Lung (tissue), 13 donors: Measurements from ENCODE around the gene MED12. TPM values are rescaled to one million over a fixed set of nuclear protein-coding genes. Genes with fewer than 3 reads are reported as not detected.

ENCODE experiments used
- ATAC-seq: fragments of 200-7000 bp; cut with Tn5 transposase; one replicate; pipeline ENCODE4 v1.9.1; 2020; ENCODE audit warnings: moderate number of reproducible peaks; ENCODE audit not compliant: insufficient read depth, low FRiP score
- DNase-seq, 3 donors: peaks; one replicate each; pipeline ENCODE4 v3.0.0-alpha.2; 2013 to 2017
- H3K27ac ChIP-seq, 2 donors: one replicate each; pipeline ENCODE4 v1.5.1; 2013; ENCODE audit warnings: mild to moderate bottlenecking in 2 of 2, moderate library complexity in 2 of 2, control low read depth in 1 of 2, inconsistent platforms in 1 of 2, low read depth in 1 of 2, low read length in 1 of 2
- H3K27me3 ChIP-seq, 3 donors: one replicate each; pipeline ENCODE4 v1.5.1; 2013; ENCODE audit warnings: low read length in 2 of 3; ENCODE audit not compliant: control insufficient read depth in 3 of 3, insufficient read depth in 3 of 3
- H3K36me3 ChIP-seq, 4 donors: one replicate each; pipeline ENCODE4 v1.5.1; 2013; ENCODE audit warnings: low read length in 4 of 4, mild to moderate bottlenecking in 1 of 4, moderate library complexity in 1 of 4; ENCODE audit not compliant: control insufficient read depth in 4 of 4, insufficient read depth in 4 of 4
- H3K4me1 ChIP-seq, 5 donors: one replicate each; pipeline ENCODE4 v1.5.1; 2013; ENCODE audit warnings: low read length in 5 of 5, mild to moderate bottlenecking in 2 of 5, moderate library complexity in 1 of 5; ENCODE audit not compliant: control insufficient read depth in 5 of 5, insufficient read depth in 5 of 5
- H3K4me3 ChIP-seq: one replicate; pipeline ENCODE4 v1.5.1; 2013; ENCODE audit warnings: mild to moderate bottlenecking, control low read depth, moderate library complexity
- H3K9ac ChIP-seq, 2 donors: one replicate each; pipeline ENCODE4 v1.5.1; 2013; ENCODE audit warnings: low read length in 2 of 2, control low read depth in 1 of 2; ENCODE audit not compliant: insufficient read depth in 1 of 2
- H3K9me3 ChIP-seq, 4 donors: one replicate each; pipeline ENCODE4 v1.5.1; 2013; ENCODE audit warnings: low read length in 3 of 4, mild to moderate bottlenecking in 1 of 4, moderate library complexity in 1 of 4; ENCODE audit not compliant: control insufficient read depth in 4 of 4, insufficient read depth in 3 of 4
- polyA plus RNA-seq, 2 donors: library from polyadenylated mRNA; stranded (reverse); fragments of 200-250 nt; gene quantifications; one replicate each; pipeline ENCODE4 v1.2.1, GENCODE V29; 2013
- small RNA-seq: library from RNA; depleted of rRNA; stranded (forward); fragments of <200 nt; gene quantifications from one replicate; pipeline ENCODE3, GENCODE V24; 2014; ENCODE audit warnings: low replicate concordance
- total RNA-seq, 2 donors: library from RNA; depleted of rRNA in 1 of 2; stranded (reverse); fragments of >200 nt in 1 of 2; gene quantifications; one replicate each; pipeline ENCODE4 v1.2.1, GENCODE V29; 2014 to 2021
- TF ChIP-seq, protein P1 (sequence below): IDR thresholded peaks from 2 replicates; pipeline ENCODE4 v1.5.1; 2012; ENCODE audit warnings: mild to moderate bottlenecking; ENCODE audit errors: control extremely low read depth, extremely low read depth
- donor health status: control.
- donor health status: control.
- donor health status: Bipolar disorder and iron deficiency.
- donor health status: healthy.
- donor health status: DM: yes; HTN: yes; CAD: no.

Gene MED12
- total and polyA plus RNA-seq, 4 donors = 10.3 to 41.1 (median 24.9) TPM

DNA sequence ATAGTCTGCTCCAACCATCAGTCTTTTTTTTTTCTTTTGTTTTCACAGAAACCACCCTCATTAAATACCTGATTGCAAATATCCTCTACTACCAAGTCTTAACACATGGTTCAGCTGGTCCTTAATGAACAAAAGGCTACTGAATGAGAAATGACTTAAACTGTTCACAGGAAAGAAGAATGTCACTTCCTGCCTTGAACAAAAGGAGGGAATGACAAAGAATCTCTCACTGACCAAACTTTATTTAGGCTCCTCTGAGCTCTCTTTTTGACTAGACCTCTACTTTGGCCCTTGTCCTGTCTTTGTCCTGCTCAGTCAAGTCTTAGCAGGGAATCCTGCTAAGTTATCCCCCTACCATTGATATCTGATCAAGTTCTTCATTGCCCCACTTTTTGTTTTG, 72.9 kb downstream of the MED12 start:
- Histone ChIP-seq H3K36me3 (no peaks in the 10 kb centered on the region), H3K4me1 (no peaks in the 10 kb centered on the region), H3K9ac (no peak overlapping the region), H3K27me3 (no peaks in the 10 kb centered on the region), H3K27ac (no peak overlapping the region), H3K9me3 (peaks cover 0 to 2% (median under 1%) of the 10 kb centered on the region in 4 donors), H3K4me3 (no peak overlapping the region)
- TF ChIP-seq, protein P1, sequence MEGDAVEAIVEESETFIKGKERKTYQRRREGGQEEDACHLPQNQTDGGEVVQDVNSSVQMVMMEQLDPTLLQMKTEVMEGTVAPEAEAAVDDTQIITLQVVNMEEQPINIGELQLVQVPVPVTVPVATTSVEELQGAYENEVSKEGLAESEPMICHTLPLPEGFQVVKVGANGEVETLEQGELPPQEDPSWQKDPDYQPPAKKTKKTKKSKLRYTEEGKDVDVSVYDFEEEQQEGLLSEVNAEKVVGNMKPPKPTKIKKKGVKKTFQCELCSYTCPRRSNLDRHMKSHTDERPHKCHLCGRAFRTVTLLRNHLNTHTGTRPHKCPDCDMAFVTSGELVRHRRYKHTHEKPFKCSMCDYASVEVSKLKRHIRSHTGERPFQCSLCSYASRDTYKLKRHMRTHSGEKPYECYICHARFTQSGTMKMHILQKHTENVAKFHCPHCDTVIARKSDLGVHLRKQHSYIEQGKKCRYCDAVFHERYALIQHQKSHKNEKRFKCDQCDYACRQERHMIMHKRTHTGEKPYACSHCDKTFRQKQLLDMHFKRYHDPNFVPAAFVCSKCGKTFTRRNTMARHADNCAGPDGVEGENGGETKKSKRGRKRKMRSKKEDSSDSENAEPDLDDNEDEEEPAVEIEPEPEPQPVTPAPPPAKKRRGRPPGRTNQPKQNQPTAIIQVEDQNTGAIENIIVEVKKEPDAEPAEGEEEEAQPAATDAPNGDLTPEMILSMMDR = no peak
- DNase-seq (no peak), ATAC-seq (no peak)

Small RNA genes lying within 50 kb of the gene (small RNA-seq; reads per million reads assigned to genes)
- gene CXorf65 = not detected

Other genes with a start within 250 kb of the MED12 start
- gene TEX11, start 209.9 kb upstream of the MED12 start, total RNA-seq = not detected
- not detected for gene TEX11, start 209.9 kb upstream of the MED12 start, polyA plus RNA-seq
- gene SLC7A3, start 187.5 kb upstream of the MED12 start, total RNA-seq = 1 to 10 TPM in 1 of 2 donors, under 1 TPM in 1; 0.12 to 1.3 TPM
- gene SLC7A3, start 187.5 kb upstream of the MED12 start, polyA plus RNA-seq = not detected
- gene SNX12, start 50.3 kb upstream of the MED12 start, total RNA-seq = 10 to 100 TPM; 42.0 to 67.7 TPM
- gene SNX12, start 50.3 kb upstream of the MED12 start, polyA plus RNA-seq = 10 to 100 TPM; 22.7 to 35.1 TPM
- gene FOXO4, start 22.7 kb upstream of the MED12 start, total RNA-seq = 10 to 100 TPM; 13.9 to 16.3 TPM
- gene FOXO4, start 22.7 kb upstream of the MED12 start, polyA plus RNA-seq = 10 to 100 TPM in 1 of 2 donors, 1 to 10 TPM in 1; 9.4 to 10.8 TPM
- not detected for gene CXorf65, start 11.9 kb upstream of the MED12 start, total RNA-seq
- gene CXorf65, start 11.9 kb upstream of the MED12 start, polyA plus RNA-seq = 1 to 10 TPM in 1 of 2 donors, under 1 TPM in 1; 0.95 to 2.6 TPM
- 10 to 100 TPM; 14.0 to 25.8 TPM for gene IL2RG, start 7.0 kb upstream of the MED12 start, total RNA-seq
- gene IL2RG, start 7.0 kb upstream of the MED12 start, polyA plus RNA-seq = 100 to 1,000 TPM in 1 of 2 donors, 10 to 100 TPM in 1; 13.5 to 136 TPM
- gene NLGN3, start 26.2 kb downstream of the MED12 start, total RNA-seq = 1 to 10 TPM in 1 of 2 donors, under 1 TPM in 1; 0.86 to 1.5 TPM
- gene NLGN3, start 26.2 kb downstream of the MED12 start, polyA plus RNA-seq = under 1 TPM; 0.20 to 0.71 TPM
- gene GJB1, start 104.6 kb downstream of the MED12 start, total RNA-seq = 1 to 10 TPM in 1 of 2 donors, not detected in 1; 3.7 TPM
- gene GJB1, start 104.6 kb downstream of the MED12 start, polyA plus RNA-seq = 1 to 10 TPM in 1 of 2 donors, under 1 TPM in 1; 0.42 to 2.9 TPM
- 10 to 100 TPM; 21.5 to 23.4 TPM for gene ZMYM3, start 135.5 kb downstream of the MED12 start, total RNA-seq
- 1 to 10 TPM; 5.8 to 9.9 TPM for gene ZMYM3, start 135.5 kb downstream of the MED12 start, polyA plus RNA-seq
- gene NONO, start 165.0 kb downstream of the MED12 start, total RNA-seq = 100 to 1,000 TPM; 239 to 336 TPM
- 100 to 1,000 TPM in 1 of 2 donors, 10 to 100 TPM in 1; 93.5 to 139 TPM for gene NONO, start 165.0 kb downstream of the MED12 start, polyA plus RNA-seq
- gene ITGB1BP2, start 183.2 kb downstream of the MED12 start, total RNA-seq = 1 to 10 TPM; 2.7 to 3.5 TPM
- gene ITGB1BP2, start 183.2 kb downstream of the MED12 start, polyA plus RNA-seq = under 1 TPM; 0.79 to 0.98 TPM
- 10 to 100 TPM; 36.6 to 77.4 TPM for gene TAF1, start 247.8 kb downstream of the MED12 start, total RNA-seq
- gene TAF1, start 247.8 kb downstream of the MED12 start, polyA plus RNA-seq = 10 to 100 TPM in 1 of 2 donors, 1 to 10 TPM in 1; 9.5 to 14.7 TPM